HG02678 (cell line): Measurements from ENCODE around the gene SLC10A1.
"Not testable (repeated sequence)": the region's sequence is repeated elsewhere in the genome, so short reads cannot be mapped to it uniquely, and the experiment has no call there.

Experiments used
- ATAC-seq: cut with Tn5 transposase; IDR thresholded peaks from one replicate; pipeline ENCODE4 v1.9.1; 2021; ENCODE audit warnings: mild to moderate bottlenecking, moderate library complexity; ENCODE audit not compliant: unreplicated experiment

The SLC10A1 gene

DNA sequence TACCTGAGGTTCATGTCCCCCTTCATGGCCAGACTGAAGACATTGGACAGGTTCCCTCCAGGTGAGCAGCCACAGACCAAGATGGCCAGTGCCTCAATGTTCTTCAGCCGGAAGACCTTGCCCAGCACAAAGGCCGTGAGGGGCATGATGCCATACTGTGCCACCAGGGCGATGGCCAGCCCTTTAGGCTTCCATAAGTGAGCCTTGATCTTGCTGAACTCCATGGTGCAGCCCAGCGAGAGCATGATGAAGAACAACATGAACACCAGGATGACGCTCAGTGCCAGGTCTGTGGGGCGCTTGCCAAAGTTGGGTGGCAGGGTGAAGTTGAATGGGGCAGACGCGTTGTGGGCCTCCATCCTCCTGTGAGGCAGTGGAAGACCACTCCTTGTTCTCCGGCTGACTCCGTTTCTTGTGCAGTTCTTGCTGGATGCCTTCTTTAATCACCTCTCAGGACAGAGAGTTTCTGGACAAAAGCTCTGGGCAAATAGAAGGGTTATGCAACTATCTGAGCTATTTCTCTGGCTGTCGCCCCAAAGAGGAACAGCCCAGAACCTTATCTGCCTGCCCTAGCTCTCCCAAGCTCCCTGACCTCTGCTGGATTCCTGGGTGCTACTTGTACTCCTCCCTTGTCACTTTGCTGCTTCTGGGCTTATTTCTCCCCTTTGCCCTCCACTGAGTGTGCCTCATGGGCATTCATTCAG, at the start of gene SLC10A1:
SLC10A1 (minus strand) TSS at position 445 of the 704 bp plus-strand sequence; CDS start at position 359, 86 bp downstream.
- no peak for ATAC-seq

DNA sequence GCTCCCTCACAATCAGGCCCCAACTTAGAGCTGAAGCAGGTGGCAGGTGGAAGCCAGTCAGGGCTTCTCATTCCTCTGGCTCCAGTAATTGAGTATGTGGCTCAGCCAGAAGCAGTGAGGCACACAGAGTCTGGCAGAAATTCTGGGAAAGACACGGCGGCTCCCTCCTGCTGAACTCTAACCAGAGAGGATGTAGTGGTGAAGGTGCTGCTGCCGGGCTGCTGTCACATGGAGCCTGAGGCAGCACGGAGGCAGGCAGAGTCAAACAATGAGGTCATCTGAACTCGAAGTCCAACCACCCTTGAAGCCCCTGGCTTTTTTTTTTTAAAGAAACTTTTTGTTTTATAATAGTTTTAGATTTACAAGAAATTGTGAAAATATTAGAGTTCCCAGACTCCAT, 48.7 kb upstream of the SLC10A1 start:
- ATAC-seq: no peak

DNA sequence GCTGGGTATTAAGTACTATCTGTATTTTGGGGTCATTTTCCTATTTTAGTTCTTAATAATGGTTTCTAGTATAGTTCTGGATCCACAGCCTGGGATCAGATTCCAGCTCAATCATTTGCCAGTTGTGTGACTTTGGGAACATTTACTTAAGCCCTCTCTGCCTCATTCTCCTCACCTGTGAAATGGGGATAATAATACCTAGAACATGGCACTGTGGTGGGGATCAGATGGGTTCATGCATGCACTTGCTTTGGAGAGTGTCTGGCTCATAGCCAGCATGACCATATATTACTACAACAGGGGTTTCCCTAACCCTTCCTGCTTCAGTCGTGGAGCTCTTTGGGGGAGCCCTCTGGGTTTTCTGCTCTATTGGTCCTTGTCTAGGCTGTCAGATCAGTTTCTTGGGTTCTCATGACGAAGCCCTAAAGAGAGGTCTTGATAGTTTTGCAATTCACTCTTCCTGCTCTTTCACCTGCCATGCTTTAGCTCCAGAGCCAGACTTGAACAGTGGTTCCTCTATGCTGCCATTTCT, 48.1 kb upstream of the SLC10A1 start:
- no peak for ATAC-seq

- no peak for ATAC-seq
Observed at GRCh38 chr14:69844171-69844570, 47.1 kb upstream of the SLC10A1 start.

- ATAC-seq: no peak
Observed at GRCh38 chr14:69842686-69843420, 45.8 kb upstream of the SLC10A1 start.

DNA sequence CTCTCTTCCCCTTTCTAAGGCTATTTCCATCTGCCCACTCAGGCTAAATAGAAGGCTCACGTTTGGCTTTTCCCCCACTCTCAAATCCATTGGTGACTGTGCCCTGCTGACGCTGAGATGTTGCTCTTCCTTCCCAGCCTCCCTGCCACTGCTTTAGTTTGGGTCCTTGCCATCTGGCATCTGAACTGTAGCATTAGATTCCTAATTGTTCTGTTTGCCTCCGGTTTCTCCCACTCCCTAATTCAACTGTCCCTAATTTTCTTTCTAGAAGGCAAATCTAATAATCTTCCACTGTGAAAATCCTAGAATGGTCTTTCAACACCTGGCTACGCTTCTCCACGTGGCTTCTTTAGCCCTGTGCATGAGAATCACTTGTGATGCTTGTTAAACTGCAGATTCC, 44.6 kb upstream of the SLC10A1 start:
- ATAC-seq: no peak

DNA sequence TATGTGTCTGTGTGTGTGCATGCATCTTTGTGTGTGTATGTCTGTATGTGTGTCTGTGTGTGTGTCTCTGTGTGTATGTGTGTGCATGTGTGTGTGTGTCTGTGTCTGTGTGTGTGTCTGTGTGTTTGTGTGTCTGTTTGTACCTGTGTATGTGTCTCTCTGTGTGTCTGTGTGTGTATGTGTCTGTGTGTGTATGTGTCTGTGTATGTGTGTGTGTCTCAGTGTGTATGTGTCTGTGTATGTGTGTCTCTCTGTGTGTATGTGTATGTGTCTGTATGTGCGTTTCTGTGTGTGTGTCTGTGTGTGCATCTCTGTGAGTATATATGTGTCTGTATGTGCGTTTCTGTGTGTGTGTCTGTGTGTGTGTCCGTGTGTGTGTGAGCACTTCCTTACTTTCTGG, 42.6 kb upstream of the SLC10A1 start:
- no peak for ATAC-seq

- no peak for ATAC-seq
Observed at GRCh38 chr14:69838881-69839416, 41.9 kb upstream of the SLC10A1 start.

DNA sequence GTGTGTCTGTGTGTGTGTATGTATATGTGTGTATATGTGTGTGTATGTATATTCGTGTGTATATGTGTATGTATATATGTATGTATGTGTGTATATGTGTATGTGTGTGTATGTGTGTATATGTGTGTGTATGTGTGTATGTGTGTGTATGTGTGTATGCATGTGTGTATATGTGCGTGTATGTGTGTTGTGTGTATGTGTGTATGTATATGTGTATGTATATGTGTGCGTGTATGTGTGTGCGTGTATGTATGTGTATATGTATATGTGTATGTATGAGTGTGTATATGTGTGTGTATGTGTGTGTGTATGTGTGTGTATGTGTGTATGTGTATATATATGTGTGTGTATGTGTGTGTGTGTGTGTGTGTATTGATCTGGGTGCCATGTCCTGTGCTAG, 31.8 kb upstream of the SLC10A1 start:
- no peak for ATAC-seq

DNA sequence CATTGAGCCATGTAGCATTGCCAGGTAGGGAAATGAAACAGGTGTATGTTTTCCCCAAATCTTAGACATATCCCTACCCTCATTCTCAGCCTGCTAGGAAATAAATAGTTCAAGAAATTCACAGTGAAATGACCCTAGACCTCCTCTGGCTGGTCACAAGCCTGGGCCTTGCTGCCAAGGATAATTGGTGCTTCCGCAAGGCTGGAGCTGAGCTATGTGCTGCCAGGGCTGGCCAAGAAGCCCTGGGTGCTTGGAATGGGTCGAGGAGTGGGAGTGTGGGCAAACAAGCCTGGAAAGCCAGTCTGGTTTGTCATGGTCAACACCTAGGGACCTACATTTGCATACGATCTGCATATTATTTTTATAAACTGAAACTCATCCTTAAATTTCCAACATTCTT, 31.3 kb upstream of the SLC10A1 start:
- no peak for ATAC-seq

- no peak for ATAC-seq
Observed at GRCh38 chr14:69827560-69827959, 30.5 kb upstream of the SLC10A1 start.

DNA sequence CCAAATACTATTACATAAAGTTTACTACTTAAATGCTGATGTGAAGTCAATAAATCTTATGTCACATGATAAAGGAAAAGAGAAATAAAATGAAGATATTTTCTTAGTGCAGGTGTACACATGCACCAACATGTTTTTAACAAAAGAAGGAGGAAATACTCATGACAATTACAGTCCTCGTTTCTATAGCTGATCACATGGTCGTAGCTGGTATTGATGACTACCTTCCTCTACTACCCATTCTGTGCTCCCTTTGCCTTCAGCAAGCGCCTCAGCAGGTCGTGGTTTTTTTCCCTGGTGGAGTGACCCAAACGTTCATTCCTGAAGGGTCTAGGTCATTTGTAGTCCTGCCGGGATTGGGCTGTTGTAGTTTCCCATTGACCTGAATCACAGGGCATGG, 25.4 kb upstream of the SLC10A1 start:
- ATAC-seq: no peak

- no peak for ATAC-seq
Observed at GRCh38 chr14:69820991-69821390, 23.9 kb upstream of the SLC10A1 start.

GRCh38 chr14:69819607-69820006, 22.6 kb upstream of the SLC10A1 start:
- ATAC-seq: no peak

DNA sequence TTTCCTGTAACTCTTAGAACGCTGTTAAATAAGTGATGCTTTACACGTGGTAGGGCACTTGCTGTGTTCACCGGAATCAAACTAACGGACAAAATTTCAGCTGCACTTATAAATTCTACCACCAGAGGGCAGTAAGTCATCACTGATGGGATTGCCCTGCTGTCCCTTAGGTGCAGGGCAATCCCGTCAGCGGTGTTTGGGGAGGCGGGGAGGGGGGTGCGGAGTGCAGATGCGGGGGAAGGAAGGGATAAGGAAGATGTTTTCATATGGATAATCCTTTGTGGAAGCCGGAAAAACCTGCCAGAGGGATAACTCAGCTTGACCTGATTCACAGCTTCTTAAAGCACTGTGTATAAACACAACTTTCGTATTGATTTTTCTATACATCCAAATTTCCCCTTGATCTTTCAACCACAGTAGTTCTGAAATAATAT, 21.7 kb upstream of the SLC10A1 start:
- no peak for ATAC-seq

- ATAC-seq: no peak
Observed at GRCh38 chr14:69816216-69816615, 19.2 kb upstream of the SLC10A1 start.

GRCh38 chr14:69815556-69815955, 18.5 kb upstream of the SLC10A1 start:
- ATAC-seq: no peak

DNA sequence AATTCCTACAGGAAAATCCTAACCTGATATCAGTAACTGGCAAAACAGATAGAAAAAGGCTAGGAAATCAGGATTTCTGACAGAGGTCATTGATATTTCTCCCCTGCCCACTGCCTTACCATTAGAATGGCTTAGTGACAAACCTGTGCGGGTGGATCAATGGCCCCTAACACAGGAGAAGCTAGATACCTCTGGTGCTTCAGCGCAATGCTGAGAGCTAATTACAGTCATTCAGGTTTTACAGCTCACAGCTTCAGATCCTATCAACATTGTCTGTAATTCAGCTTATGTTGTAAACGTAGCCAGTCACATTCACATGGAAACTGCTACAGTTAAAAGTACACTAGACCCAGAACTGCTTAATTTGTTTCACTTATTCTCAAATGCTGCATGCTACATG, 17.4 kb upstream of the SLC10A1 start:
- ATAC-seq: no peak

DNA sequence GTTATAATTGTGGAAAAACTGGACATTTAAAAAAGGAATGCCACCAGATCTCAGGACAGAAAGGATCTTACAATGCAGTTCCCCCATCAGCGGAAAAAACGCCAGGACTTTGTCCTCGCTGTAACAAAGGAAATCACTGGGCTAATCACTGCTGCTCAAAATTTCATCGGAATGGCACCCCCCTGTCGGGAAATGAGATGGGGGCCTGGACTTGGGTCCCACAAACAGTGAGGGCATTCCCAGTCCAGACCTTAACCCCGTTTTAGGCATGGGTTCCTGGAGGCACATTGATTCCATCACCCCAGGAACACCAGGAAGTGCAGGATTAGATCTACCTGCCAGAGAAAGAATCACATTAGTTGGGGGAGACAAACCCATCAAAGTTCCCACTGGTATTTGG, 16.3 kb upstream of the SLC10A1 start:
- ATAC-seq: not testable (repeated sequence)

DNA sequence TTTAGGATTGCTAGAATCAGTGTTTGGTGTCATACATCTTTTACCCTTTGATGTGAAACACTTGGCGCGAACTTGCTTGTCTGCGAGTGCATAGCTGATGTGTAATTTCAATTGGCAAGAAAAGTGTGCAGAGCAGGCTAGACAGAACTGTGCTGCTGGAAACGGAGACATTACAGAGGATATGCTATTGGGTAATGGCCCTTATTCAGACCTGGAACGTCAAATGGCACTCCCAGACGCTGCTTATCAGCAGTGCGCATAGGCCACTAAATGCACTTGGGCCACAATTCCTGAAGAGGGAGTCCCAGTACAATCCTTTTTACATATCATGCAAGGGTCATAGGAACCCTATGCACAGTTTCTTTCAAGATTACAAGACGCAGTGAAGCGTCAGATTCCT, 15.7 kb upstream of the SLC10A1 start:
- no peak for ATAC-seq

DNA sequence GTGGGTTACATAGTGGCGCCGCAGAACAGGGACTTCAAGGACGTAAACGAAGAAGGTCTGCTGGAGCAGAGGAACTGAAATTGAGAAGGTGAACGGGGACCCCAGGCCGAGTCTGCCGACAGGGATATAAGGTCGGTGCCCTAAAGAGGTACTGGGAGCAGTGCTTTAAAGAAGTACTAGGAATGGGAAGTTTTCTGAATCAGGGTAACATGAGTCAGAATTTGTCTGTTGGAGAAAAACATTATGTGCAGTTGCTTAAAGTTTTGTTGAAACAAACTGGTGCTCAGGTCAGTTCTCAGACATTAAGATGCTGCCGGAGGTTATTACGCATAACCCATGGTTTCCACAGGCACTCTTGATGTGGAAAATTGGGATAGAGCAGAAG, 14.8 kb upstream of the SLC10A1 start:
- no peak for ATAC-seq
